Suprapubic skin (tissue), 4 donors: Measurements from ENCODE around the gene CADM2. TPM values are rescaled to one million over a fixed set of nuclear protein-coding genes. Genes with fewer than 3 reads are reported as not detected.

Experiments
- DNase-seq, 2 donors: peaks; one replicate each; pipeline ENCODE4 v3.0.0-alpha.2; 2019; ENCODE audit warnings: low spot score in 2 of 2
- H3K27ac ChIP-seq: fragments of 200-600 bp; sonication (generic); one replicate; pipeline ENCODE4 v1.5.1; 2019
- H3K27me3 ChIP-seq: fragments of 200-600 bp; sonication (generic); one replicate; pipeline ENCODE4 v1.5.1; 2019
- H3K36me3 ChIP-seq: fragments of 200-600 bp; sonication (generic); one replicate; pipeline ENCODE4 v1.5.1; 2019
- H3K4me1 ChIP-seq: fragments of 200-600 bp; sonication (generic); one replicate; pipeline ENCODE4 v1.5.1; 2019
- H3K4me3 ChIP-seq: fragments of 200-600 bp; sonication (generic); one replicate; pipeline ENCODE4 v1.5.1; 2019; ENCODE audit warnings: mild to moderate bottlenecking
- H3K9me3 ChIP-seq: fragments of 200-600 bp; sonication (generic); one replicate; pipeline ENCODE4 v1.5.1; 2019
- CTCF ChIP-seq, 2 donors: fragments of 200-600 bp in 1 of 2; fragments of 450-650 bp in 1 of 2; sonication (generic) in 1 of 2; IDR thresholded peaks; one replicate each; pipeline ENCODE4 v1.5.1; 2016 to 2019; ENCODE audit warnings: antibody characterized with exemption in 2 of 2, mild to moderate bottlenecking in 1 of 2, moderate library complexity in 1 of 2
- EP300 ChIP-seq: sonication (generic); formaldehyde crosslinking; IDR thresholded peaks from one replicate; pipeline ENCODE4 v1.6.1; 2017; ENCODE audit warnings: antibody characterized with exemption
- POLR2A ChIP-seq, 2 donors: fragments of 450-650 bp; IDR thresholded peaks; one replicate each; pipeline ENCODE4 v1.6.1; 2017; ENCODE audit warnings: antibody characterized with exemption in 2 of 2, mild to moderate bottlenecking in 2 of 2, moderate library complexity in 2 of 2
- POLR2AphosphoS5 ChIP-seq, 3 donors: sonication (generic); formaldehyde crosslinking; IDR thresholded peaks; one replicate each; pipeline ENCODE4 v1.6.1; 2017; ENCODE audit warnings: antibody characterized with exemption in 3 of 3
- WGBS: methylation state at CpG from one replicate; pipeline ENCODE4 v1.1.5; 2018; 5-methylcytosine and 5-hydroxymethylcytosine counted together
- total RNA-seq, 4 donors: library from RNA; depleted of rRNA; stranded (reverse); fragments of >200 nt; gene quantifications; one replicate each; pipeline ENCODE4 v1.1.0, GENCODE V29; 2016

Gene CADM2
- total RNA-seq, 4 donors from 2014 or later = 0.68 to 2.8 (median 1.4) TPM

- Histone ChIP-seq H3K27me3 (no peaks in the 10 kb centered on the region), H3K4me3 (no peak overlapping the region), H3K9me3 (no peaks in the 10 kb centered on the region), H3K4me1 (no peaks in the 10 kb centered on the region), H3K36me3 (no peaks in the 10 kb centered on the region), H3K27ac (no peak overlapping the region)
- TF ChIP-seq EP300 = no peak
- no peak for TF ChIP-seq POLR2AphosphoS5 (IDR thresholded peaks at IDR 0.05)
- no peak for TF ChIP-seq POLR2A (IDR thresholded peaks at IDR 0.05)
- no peak for TF ChIP-seq CTCF (IDR thresholded peaks at IDR 0.05)
- 5% methylated on average over 1 of the region's 1 CpG for WGBS
- no peak for DNase-seq
Observed at GRCh38 chr3:84946240-84946639, 12.5 kb upstream of the CADM2 start.

GRCh38 chr3:84959470-84960271 lies 882 bp downstream of the CADM2 start:
- Histone ChIP-seq H3K4me3 (peak overlapping the region; percentile 64), H3K36me3 (no peaks in the 10 kb centered on the region), H3K4me1 (peaks cover 14% of the 10 kb centered on the region), H3K9me3 (no peaks in the 10 kb centered on the region), H3K27me3 (peaks cover 32% of the 10 kb centered on the region), H3K27ac (no peak overlapping the region)
- TF ChIP-seq CTCF (IDR thresholded peaks at IDR 0.05) = no peak
- no peak for TF ChIP-seq EP300
- no peak for TF ChIP-seq POLR2A (IDR thresholded peaks at IDR 0.05)
- TF ChIP-seq POLR2AphosphoS5 (IDR thresholded peaks at IDR 0.05) = no peak
- DNase-seq = no peak
- WGBS = under 1% methylated on average over 40 of the region's 40 CpGs

- no peak for DNase-seq
- no peak overlapping the region for H3K4me3 ChIP-seq
- H3K36me3 ChIP-seq = no peaks in the 10 kb centered on the region
- H3K27ac ChIP-seq = no peak overlapping the region
- 9% methylated on average over 12 of the region's 12 CpGs for WGBS
- no peaks in the 10 kb centered on the region for H3K9me3 ChIP-seq
- peaks cover 32% of the 10 kb centered on the region for H3K27me3 ChIP-seq
- TF ChIP-seq CTCF (IDR thresholded peaks at IDR 0.05) (no peak), EP300 (no peak), POLR2AphosphoS5 (IDR thresholded peaks at IDR 0.05) (no peak), POLR2A (IDR thresholded peaks at IDR 0.05) (no peak)
- H3K4me1 ChIP-seq = peaks cover 14% of the 10 kb centered on the region
Observed at GRCh38 chr3:84960581-84960980, 1.8 kb downstream of the CADM2 start.

GRCh38 chr3:84961011-84961410 lies 2.2 kb downstream of the CADM2 start:
- Histone ChIP-seq H3K27ac (no peak overlapping the region), H3K27me3 (peaks cover 32% of the 10 kb centered on the region), H3K4me1 (peaks cover 14% of the 10 kb centered on the region), H3K36me3 (no peaks in the 10 kb centered on the region), H3K9me3 (no peaks in the 10 kb centered on the region), H3K4me3 (no peak overlapping the region)
- TF ChIP-seq POLR2A (IDR thresholded peaks at IDR 0.05) (no peak), EP300 (no peak), POLR2AphosphoS5 (IDR thresholded peaks at IDR 0.05) (no peak), CTCF (IDR thresholded peaks at IDR 0.05) (no peak)
- WGBS = 19% methylated on average over 7 of the region's 7 CpGs
- DNase-seq = no peak

- no peak for DNase-seq
Observed at GRCh38 chr3:84961521-84962255, 2.9 kb downstream of the CADM2 start.

More at GRCh38 chr3:84961521-84962255, 2.9 kb downstream of the CADM2 start:
- H3K27ac ChIP-seq = no peak overlapping the region
- no peaks in the 10 kb centered on the region for H3K9me3 ChIP-seq
- H3K36me3 ChIP-seq = no peaks in the 10 kb centered on the region
- TF ChIP-seq POLR2A (IDR thresholded peaks at IDR 0.05) (no peak), CTCF (IDR thresholded peaks at IDR 0.05) (no peak)
- WGBS = 40% methylated on average over 23 of the region's 23 CpGs
- no peak overlapping the region for H3K4me3 ChIP-seq
- peaks cover 32% of the 10 kb centered on the region for H3K27me3 ChIP-seq
- peaks cover 14% of the 10 kb centered on the region for H3K4me1 ChIP-seq
